HEK293T (cell line): Measurements from ENCODE around the gene ITGAX.
"Not testable (repeated sequence)": the region's sequence is repeated elsewhere in the genome, so short reads cannot be mapped to it uniquely, and the experiment has no call there.

Experiments
- CTCF ChIA-PET: fragments of 350-600 bp; formaldehyde crosslinking; extraction: SDS; loops from one replicate; lab custom pipeline; 2021; ENCODE audit warnings: antibody characterized with exemption, inconsistent platforms; lab: Yijun Ruan, JAX
- POLR2A ChIA-PET: fragments of 350-600 bp; formaldehyde crosslinking; extraction: SDS; loops from one replicate; lab custom pipeline; 2020; ENCODE audit warnings: antibody characterized with exemption, inconsistent platforms; lab: Yijun Ruan, JAX
- DNase-seq: peaks from one replicate; pipeline ENCODE4 v3.0.0; 2012; ENCODE audit warnings: mixed read lengths; ENCODE audit errors: extremely low spot score
- ARNT ChIP-seq: fragments of 450-650 bp; IDR thresholded peaks from 2 replicates; pipeline ENCODE4 v1.6.1; 2017; ENCODE audit warnings: mild to moderate bottlenecking
- BHLHE40 ChIP-seq: fragments of 450-650 bp; IDR thresholded peaks from 2 replicates; pipeline ENCODE4 v1.6.1; 2016; ENCODE audit warnings: mild to moderate bottlenecking, moderate library complexity, borderline replicate concordance
- CTBP1 ChIP-seq: fragments of 450-650 bp; IDR thresholded peaks from 2 replicates; pipeline ENCODE4 v1.6.1; 2016; ENCODE audit warnings: borderline replicate concordance
- ELF4 ChIP-seq: fragments of 450-650 bp; IDR thresholded peaks from 2 replicates; pipeline ENCODE4 v1.6.1; 2017; ENCODE audit warnings: antibody characterized with exemption
- FOXA1 ChIP-seq: fragments of 450-650 bp; IDR thresholded peaks from 2 replicates; pipeline ENCODE4 v1.6.1; 2016; ENCODE audit warnings: mild to moderate bottlenecking
- FOXK2 ChIP-seq: fragments of 450-650 bp; IDR thresholded peaks from 2 replicates; pipeline ENCODE4 v1.6.1; 2016; ENCODE audit warnings: mild to moderate bottlenecking
- FOXM1 ChIP-seq: fragments of 450-650 bp; IDR thresholded peaks from 2 replicates; pipeline ENCODE4 v1.6.1; 2017; ENCODE audit warnings: mild to moderate bottlenecking, borderline replicate concordance
- HDGF ChIP-seq: fragments of 450-650 bp; IDR thresholded peaks from 2 replicates; pipeline ENCODE4 v1.6.1; 2017; ENCODE audit warnings: antibody characterized with exemption, borderline replicate concordance
- L3MBTL2 ChIP-seq: fragments of 450-650 bp; conservative IDR thresholded peaks from 2 replicates; pipeline ENCODE4 v1.6.1; 2016; ENCODE audit warnings: mild to moderate bottlenecking
- LEF1 ChIP-seq: fragments of 450-650 bp; IDR thresholded peaks from 2 replicates; pipeline ENCODE4 v1.6.1; 2017; ENCODE audit warnings: mild to moderate bottlenecking, borderline replicate concordance
- NFRKB ChIP-seq: fragments of 450-650 bp; IDR thresholded peaks from 2 replicates; pipeline ENCODE4 v1.6.1; 2016; ENCODE audit warnings: mild to moderate bottlenecking, moderate library complexity
- SP1 ChIP-seq: fragments of 450-650 bp; IDR thresholded peaks from 2 replicates; pipeline ENCODE4 v1.6.1; 2017
- SUZ12 ChIP-seq: fragments of 450-650 bp; IDR thresholded peaks from 2 replicates; pipeline ENCODE4 v1.6.1; 2016; ENCODE audit warnings: mild to moderate bottlenecking
- TARDBP ChIP-seq: fragments of 450-650 bp; IDR thresholded peaks from 2 replicates; pipeline ENCODE4 v1.6.1; 2016
- ZNF384 ChIP-seq: fragments of 450-650 bp; IDR thresholded peaks from 2 replicates; pipeline ENCODE4 v1.6.1; 2016
- TF ChIP-seq, protein P1 (sequence below): fragments of 450-650 bp; IDR thresholded peaks from 2 replicates; pipeline ENCODE4 v1.6.1; 2016

ITGAX gene

GRCh38 chr16:31410082-31410481 lies 55.1 kb downstream of the ITGAX start:
- ChIA-PET CTCF (no interaction called here), POLR2A (no interaction called here)
- TF ChIP-seq, protein P1, sequence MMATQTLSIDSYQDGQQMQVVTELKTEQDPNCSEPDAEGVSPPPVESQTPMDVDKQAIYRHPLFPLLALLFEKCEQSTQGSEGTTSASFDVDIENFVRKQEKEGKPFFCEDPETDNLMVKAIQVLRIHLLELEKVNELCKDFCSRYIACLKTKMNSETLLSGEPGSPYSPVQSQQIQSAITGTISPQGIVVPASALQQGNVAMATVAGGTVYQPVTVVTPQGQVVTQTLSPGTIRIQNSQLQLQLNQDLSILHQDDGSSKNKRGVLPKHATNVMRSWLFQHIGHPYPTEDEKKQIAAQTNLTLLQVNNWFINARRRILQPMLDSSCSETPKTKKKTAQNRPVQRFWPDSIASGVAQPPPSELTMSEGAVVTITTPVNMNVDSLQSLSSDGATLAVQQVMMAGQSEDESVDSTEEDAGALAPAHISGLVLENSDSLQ: no peak
- TF ChIP-seq NFRKB (no peak), SP1 (no peak), FOXM1 (no peak), LEF1 (no peak), ARNT (no peak), ZNF384 (no peak), HDGF (no peak), ELF4 (no peak), TARDBP (no peak), CTBP1 (no peak)
- DNase-seq: no peak

DNA sequence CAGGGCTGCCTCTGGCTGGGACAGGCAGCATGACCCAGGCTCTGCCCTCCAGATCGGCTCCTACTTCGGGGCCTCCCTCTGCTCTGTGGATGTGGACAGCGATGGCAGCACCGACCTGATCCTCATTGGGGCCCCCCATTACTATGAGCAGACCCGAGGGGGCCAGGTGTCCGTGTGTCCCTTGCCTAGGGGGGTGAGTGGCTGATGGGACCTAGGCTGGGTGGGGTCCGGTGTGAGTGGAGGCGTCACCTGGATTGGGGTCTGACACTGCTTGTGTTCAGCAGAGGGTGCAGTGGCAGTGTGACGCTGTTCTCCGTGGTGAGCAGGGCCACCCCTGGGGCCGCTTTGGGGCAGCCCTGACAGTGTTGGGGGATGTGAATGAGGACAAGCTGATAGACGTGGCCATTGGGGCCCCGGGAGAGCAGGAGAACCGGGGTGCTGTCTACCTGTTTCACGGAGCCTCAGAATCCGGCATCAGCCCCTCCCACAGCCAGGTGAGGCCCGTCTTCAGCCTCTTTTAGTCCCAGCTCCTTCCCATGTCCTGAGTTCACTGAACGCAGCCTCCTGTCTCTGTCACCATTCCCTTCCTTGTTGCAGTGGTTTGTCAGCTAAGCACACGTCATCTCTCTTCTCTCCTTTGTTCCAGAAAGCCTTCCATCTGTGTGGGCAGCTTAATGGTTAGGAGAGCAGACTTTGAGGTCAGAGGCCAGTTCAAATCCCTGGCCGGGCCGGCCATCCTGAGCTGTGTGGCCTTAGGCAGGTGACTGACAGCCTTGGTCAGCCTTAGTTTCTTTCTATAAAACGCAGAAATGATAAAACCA lies 56.3 kb downstream of the ITGAX start:
- DNase-seq: no peak
- no peak for TF ChIP-seq FOXK2
- TF ChIP-seq BHLHE40: no peak
- TF ChIP-seq ZNF384: no peak
- TF ChIP-seq CTBP1: no peak
- TF ChIP-seq HDGF: no peak
- CTCF ChIA-PET: no interaction called here
- POLR2A ChIA-PET: no interaction called here

DNA sequence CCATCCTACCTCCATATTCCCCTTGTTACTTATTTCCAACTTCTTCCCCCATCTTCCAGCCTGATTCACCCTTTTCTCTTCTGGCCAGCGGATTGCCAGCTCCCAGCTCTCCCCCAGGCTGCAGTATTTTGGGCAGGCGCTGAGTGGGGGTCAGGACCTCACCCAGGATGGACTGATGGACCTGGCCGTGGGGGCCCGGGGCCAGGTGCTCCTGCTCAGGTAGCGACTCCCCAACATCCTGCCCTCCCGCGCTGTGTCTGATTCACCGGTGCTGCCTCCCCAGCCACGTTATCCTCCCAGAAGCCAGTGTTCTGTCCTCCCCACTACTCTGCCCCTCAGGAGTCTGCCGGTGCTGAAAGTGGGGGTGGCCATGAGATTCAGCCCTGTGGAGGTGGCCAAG lies 57.8 kb downstream of the ITGAX start:
- TF ChIP-seq NFRKB (no peak), LEF1 (no peak), CTBP1 (no peak), FOXK2 (no peak), HDGF (no peak), BHLHE40 (no peak)
- POLR2A ChIA-PET: no interaction called here
- no peak for DNase-seq
- CTCF ChIA-PET: no interaction called here

DNA sequence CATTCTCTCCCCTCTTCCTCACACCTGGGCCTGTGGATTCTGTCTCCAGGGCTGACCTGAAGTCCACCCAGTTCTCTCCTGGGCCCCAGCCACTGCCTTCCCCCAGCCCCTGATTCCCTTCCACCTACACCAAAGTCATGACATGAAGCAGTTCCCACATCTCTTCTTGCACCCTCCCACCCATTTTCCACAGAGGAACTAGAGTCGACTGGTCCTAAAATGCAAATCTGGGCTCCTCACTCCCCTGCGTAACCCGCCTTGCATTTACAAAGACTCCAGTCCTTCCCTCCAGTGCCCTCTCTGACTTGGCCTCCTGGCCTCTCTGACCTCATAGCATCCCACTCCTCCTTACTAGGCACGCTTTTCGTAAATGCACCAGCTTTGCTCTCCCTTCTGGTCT lies 58.4 kb downstream of the ITGAX start:
- no peak for DNase-seq
- TF ChIP-seq NFRKB (no peak), ZNF384 (no peak), L3MBTL2 (no peak), CTBP1 (no peak), FOXM1 (no peak), SP1 (no peak), SUZ12 (no peak), HDGF (no peak), FOXA1 (no peak), ELF4 (no peak), TARDBP (no peak), LEF1 (no peak), ARNT (no peak), BHLHE40 (no peak), FOXK2 (no peak)
- TF ChIP-seq, protein P1: no peak
- CTCF ChIA-PET: no interaction called here
- POLR2A ChIA-PET: no interaction called here

- ChIA-PET CTCF (no interaction called here), POLR2A (no interaction called here)
- no peak for DNase-seq
- TF ChIP-seq SUZ12: no peak
These were observed 59.0 kb downstream of the ITGAX start for GRCh38 chr16:31413943-31414342.

GRCh38 chr16:31414706-31415105 lies 59.7 kb downstream of the ITGAX start:
- POLR2A ChIA-PET: no interaction called here
- DNase-seq: no peak
- TF ChIP-seq CTBP1 (no peak), NFRKB (no peak), SP1 (no peak), FOXK2 (no peak), LEF1 (no peak), L3MBTL2 (no peak), FOXA1 (no peak)
- CTCF ChIA-PET: no interaction called here

DNA sequence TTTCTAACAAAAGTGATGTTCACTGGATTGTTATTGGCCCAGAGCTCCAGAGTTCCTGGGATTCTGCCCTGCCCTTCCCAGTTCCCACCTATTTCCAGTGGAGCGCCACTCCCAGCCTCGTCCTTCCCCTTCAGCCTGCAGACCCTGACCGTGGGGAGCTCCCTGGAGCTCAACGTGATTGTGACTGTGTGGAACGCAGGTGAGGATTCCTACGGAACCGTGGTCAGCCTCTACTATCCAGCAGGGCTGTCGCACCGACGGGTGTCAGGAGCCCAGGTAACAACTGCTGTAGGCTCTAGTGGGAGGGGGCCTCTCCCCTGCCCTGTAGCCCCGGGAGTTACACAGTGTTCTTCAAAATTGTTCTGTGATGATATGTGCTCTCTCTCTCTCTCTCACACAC lies 61.4 kb downstream of the ITGAX start:
- CTCF ChIA-PET: no interaction called here
- POLR2A ChIA-PET: no interaction called here
- no peak for TF ChIP-seq BHLHE40
- no peak for TF ChIP-seq SUZ12
- no peak for TF ChIP-seq NFRKB
- no peak for TF ChIP-seq LEF1
- TF ChIP-seq FOXA1: no peak
- no peak for DNase-seq

DNA sequence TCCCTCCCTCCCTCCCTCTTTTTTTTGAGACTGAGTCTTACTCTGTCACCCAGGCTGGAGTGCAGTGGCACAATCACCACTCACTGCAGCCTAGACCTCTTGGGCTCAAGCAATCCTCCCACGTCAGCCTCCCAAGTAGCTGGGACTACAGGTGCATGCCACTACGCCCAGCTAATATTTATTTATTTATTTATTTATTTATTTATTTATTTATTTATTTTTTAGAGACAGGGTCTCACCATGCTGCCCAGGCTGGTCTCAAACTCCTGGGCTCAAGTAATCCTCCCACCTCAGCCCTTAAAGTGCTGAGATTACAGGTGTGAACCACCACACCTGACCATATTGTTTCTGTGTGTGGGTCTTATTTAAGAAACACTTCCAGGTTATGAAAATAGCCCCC lies 62.1 kb downstream of the ITGAX start:
- DNase-seq, CTCF ChIA-PET, POLR2A ChIA-PET: not testable (repeated sequence)
